ENCODE measurements around the gene RINL. TPM values are rescaled to one million over a fixed set of nuclear protein-coding genes. Genes with fewer than 3 reads are reported as not detected.
A peak's percentile ranks its signal among the peaks of the same experiment; 100 is the strongest.

RINL gene
- total RNA-seq, 1 experiment from 2014 or later, result 0.79 TPM

- H3K4me3 ChIP-seq, result no peak overlapping the region
- no peaks in the 10 kb centered on the region for H3K27me3 ChIP-seq
- H3K36me3 ChIP-seq, result peaks cover 19% of the 10 kb centered on the region
- peaks cover 7% of the 10 kb centered on the region; the same call in 1 of the 2 replicates for H3K4me1 ChIP-seq
- no peaks in the 10 kb centered on the region for H3K9me3 ChIP-seq (replicated peaks)
- no peak for DNase-seq
- H3K27ac ChIP-seq, result no peak overlapping the region
Observed at GRCh38 chr19:38911388-38912001, 33.4 kb upstream of the RINL start.

DNA sequence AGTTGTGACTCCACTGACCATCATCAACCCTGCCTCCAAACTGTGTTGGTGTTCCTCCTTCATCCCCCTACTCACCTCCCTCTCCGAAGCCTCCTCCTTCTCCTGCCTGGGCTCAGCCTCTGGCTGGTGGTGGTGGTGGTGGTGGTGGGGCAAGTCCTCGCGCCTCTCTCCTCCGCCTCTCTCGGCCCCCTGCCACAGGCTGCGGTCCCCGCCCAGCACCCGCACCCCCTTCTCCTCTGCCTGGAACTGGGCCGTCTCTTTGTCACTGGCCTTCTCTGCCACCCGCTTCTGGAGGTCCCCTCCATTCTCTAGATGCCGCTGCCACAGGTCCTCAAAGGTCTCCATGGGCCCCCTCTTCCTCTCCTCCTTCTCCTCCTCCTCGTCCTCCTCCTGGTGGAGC is 32.4 kb upstream of the RINL start:
- DNase-seq, result no peak
- no peak overlapping the region for H3K27ac ChIP-seq
- no peaks in the 10 kb centered on the region for H3K27me3 ChIP-seq
- no peak overlapping the region for H3K4me3 ChIP-seq
- H3K4me1 ChIP-seq, result peaks cover 7% of the 10 kb centered on the region; the same call in 1 of the 2 replicates
- peaks cover 29% of the 10 kb centered on the region for H3K36me3 ChIP-seq
- H3K9me3 ChIP-seq (replicated peaks), result no peaks in the 10 kb centered on the region

- DNase-seq, result no peak
- H3K36me3 ChIP-seq, result peaks cover 40% of the 10 kb centered on the region
Observed at GRCh38 chr19:38908911-38909310, 30.8 kb upstream of the RINL start.

GRCh38 chr19:38907670-38908069 is 29.6 kb upstream of the RINL start:
- H3K36me3 ChIP-seq, result peaks cover 40% of the 10 kb centered on the region
- no peak overlapping the region for H3K4me3 ChIP-seq
- no peaks in the 10 kb centered on the region for H3K27me3 ChIP-seq

More at GRCh38 chr19:38908911-38909310, 30.8 kb upstream of the RINL start:
- Histone ChIP-seq H3K4me3 (no peak overlapping the region), H3K9me3 (replicated peaks) (no peaks in the 10 kb centered on the region), H3K4me1 (peaks cover 7% of the 10 kb centered on the region; the same call in 1 of the 2 replicates), H3K27me3 (no peaks in the 10 kb centered on the region), H3K27ac (no peak overlapping the region)

GRCh38 chr19:38907227-38907626 is 29.2 kb upstream of the RINL start:
- no peaks in the 10 kb centered on the region for H3K27me3 ChIP-seq
- DNase-seq, result no peak
- H3K27ac ChIP-seq, result no peak overlapping the region
- H3K4me1 ChIP-seq, result peaks cover 4% of the 10 kb centered on the region; the same call in 1 of the 2 replicates
- H3K36me3 ChIP-seq, result peaks cover 40% of the 10 kb centered on the region
- no peak overlapping the region for H3K4me3 ChIP-seq
- H3K9me3 ChIP-seq (replicated peaks), result no peaks in the 10 kb centered on the region

More at GRCh38 chr19:38907670-38908069, 29.6 kb upstream of the RINL start:
- H3K4me1 ChIP-seq, result peaks cover 4% of the 10 kb centered on the region; the same call in 1 of the 2 replicates
- H3K9me3 ChIP-seq (replicated peaks), result no peaks in the 10 kb centered on the region
- DNase-seq, result no peak
- H3K27ac ChIP-seq, result no peak overlapping the region

DNA sequence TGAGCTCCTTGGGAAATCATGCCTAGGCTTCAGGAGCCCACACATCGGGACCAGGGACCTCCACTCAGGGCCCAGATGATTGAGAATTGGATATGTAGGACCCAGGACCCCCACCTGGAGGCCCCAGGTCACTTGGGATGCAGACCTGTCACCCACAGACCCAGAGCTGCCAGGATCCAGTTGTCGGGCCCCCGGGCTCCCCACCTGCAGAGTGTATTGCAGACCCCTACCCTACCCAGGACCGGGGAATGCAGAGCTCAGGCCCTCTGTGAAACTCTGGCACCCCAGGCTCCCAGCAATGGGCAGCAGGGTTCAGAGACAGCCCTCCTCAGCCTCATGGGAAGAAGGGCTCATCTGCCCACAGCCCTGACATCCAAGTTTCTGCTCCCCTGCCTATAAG is 27.5 kb upstream of the RINL start:
- no peak for DNase-seq
- Histone ChIP-seq H3K4me3 (no peak overlapping the region), H3K36me3 (peaks cover 40% of the 10 kb centered on the region), H3K27ac (no peak overlapping the region), H3K4me1 (0 out of 2 replicates have a peak, but pooled peaks cover 2% of the 10 kb centered on the region), H3K27me3 (no peaks in the 10 kb centered on the region), H3K9me3 (replicated peaks) (no peaks in the 10 kb centered on the region; the same call in 1 of the 2 replicates)

DNA sequence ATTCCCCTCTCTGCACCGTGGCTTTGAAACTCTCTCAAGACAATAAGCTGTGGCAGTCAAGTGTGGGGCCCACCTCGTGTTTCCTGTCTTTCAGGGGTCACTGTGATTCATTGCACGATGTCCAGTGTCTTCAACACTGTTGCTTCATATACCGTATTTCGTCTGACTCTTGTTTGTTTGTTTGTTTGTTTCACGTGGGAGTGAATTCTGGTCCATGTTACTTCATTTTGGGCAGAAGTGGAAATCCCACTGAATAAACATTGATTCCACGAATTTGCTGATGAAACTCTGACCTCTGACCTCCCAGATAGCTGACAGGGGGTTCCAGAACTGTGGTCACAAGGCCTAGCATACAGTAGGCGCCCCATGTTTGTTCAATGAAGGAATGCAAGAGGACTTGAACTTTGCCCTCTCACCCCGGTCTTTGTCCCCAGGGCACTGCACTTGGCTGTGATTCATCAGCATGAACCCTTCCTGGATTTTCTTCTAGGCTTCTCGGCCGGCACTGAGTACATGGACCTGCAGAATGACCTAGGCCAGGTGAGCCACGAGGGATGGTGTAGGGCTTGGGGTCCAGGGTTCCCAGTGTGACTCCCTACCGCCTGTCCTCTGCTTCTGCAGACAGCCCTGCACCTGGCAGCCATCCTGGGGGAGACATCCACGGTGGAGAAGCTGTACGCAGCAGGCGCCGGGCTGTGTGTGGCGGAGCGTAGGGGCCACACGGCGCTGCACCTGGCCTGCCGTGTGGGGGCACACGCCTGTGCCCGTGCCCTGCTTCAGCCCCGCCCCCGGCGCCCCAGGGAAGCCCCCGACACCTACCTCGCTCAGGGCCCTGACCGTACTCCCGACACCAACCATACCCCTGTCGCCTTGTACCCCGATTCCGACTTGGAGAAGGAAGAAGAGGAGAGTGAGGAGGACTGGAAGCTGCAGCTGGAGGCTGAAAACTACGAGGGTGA is 26.8 kb upstream of the RINL start:
- Histone ChIP-seq H3K27ac (no peak overlapping the region), H3K4me1 (0 out of 2 replicates have a peak, but pooled peaks cover 3% of the 10 kb centered on the region), H3K4me3 (no peak overlapping the region), H3K36me3 (peaks cover 40% of the 10 kb centered on the region), H3K27me3 (no peaks in the 10 kb centered on the region), H3K9me3 (replicated peaks) (no peaks in the 10 kb centered on the region; the same call in 1 of the 2 replicates)
- DNase-seq, result no peak

- DNase-seq, result no peak
- H3K36me3 ChIP-seq, result peaks cover 23% of the 10 kb centered on the region
- no peak overlapping the region for H3K4me3 ChIP-seq
- no peaks in the 10 kb centered on the region; the same call in 1 of the 2 replicates for H3K9me3 ChIP-seq (replicated peaks)
- peaks cover 8% of the 10 kb centered on the region; the same call in 1 of the 2 replicates for H3K4me1 ChIP-seq
- H3K27me3 ChIP-seq, result no peaks in the 10 kb centered on the region
- H3K27ac ChIP-seq, result no peak overlapping the region
Observed at GRCh38 chr19:38901683-38902082, 23.6 kb upstream of the RINL start.

DNA sequence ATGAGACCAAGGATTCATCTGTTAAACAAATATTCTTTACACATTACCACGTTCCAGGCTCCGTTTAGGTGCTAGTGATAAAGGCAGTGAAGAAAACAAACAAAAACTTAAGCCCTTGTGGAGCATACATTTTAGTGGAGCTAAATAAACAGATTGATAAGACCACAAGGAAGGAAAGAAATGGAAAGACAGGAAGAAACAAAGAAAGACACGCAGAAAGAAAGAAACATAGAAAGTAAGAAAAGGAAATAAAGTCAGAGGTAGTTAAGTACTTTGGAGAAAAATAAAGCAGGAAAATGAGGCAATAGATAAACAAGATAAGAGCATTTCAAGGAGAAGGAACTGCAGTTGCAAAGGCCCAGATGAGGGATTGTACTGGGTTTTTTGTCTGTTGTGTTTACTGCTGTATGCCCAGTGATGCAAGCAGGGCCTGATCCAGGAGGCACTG is 22.7 kb upstream of the RINL start:
- no peak for DNase-seq
- peaks cover 8% of the 10 kb centered on the region; the same call in 1 of the 2 replicates for H3K4me1 ChIP-seq
- H3K9me3 ChIP-seq (replicated peaks), result no peaks in the 10 kb centered on the region; the same call in 1 of the 2 replicates
- H3K36me3 ChIP-seq, result peaks cover 13% of the 10 kb centered on the region
- peak overlapping the region; percentile 67; the same call in 1 of the 2 replicates for H3K27ac ChIP-seq
- H3K27me3 ChIP-seq, result no peaks in the 10 kb centered on the region
- peak overlapping the region; percentile 78 for H3K4me3 ChIP-seq

DNA sequence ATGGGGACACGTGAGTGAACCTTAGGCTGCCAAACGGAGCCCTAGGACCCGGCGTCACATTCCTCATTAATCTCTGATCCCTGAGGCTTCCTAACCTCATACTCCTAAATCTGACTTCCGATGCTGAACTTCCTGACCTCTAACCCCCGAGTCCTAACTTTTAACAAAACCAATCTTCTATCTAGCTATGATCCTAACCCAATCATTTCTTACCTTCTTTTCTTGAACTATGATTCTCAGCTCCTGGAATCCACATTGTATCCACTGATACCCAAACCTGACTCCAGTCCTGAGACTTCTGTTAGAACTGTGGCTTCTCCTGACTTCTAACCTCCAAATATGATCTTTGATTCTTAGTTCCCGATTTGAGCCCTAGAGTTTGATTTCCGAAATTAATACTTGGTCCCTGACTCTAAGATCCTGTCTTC is 22.1 kb upstream of the RINL start:
- Histone ChIP-seq H3K27ac (peak overlapping the region; percentile 67), H3K9me3 (replicated peaks) (no peaks in the 10 kb centered on the region; the same call in 1 of the 2 replicates), H3K4me1 (peaks cover 8% of the 10 kb centered on the region; the same call in 1 of the 2 replicates), H3K36me3 (peaks cover 8% of the 10 kb centered on the region), H3K27me3 (no peaks in the 10 kb centered on the region), H3K4me3 (peak overlapping the region; percentile 78)
- no peak for DNase-seq

- Histone ChIP-seq H3K9me3 (replicated peaks) (no peaks in the 10 kb centered on the region; the same call in 1 of the 2 replicates), H3K36me3 (peaks cover 2% of the 10 kb centered on the region; the same call in 1 of the 2 replicates), H3K4me1 (peaks cover 8% of the 10 kb centered on the region; the same call in 1 of the 2 replicates), H3K4me3 (peak within 1 kb of the TSS; percentile 78), H3K27me3 (no peaks in the 10 kb centered on the region), H3K27ac (peak within 1 kb of the TSS; percentile 67)
- peak; percentile 100 for DNase-seq
Observed at GRCh38 chr19:38899447-38900201, 21.5 kb upstream of the RINL start, which contains the start of the genes NFKBIB and SIRT2. TSS of gene NFKBIB (plus strand) at chr19:38899969. CDS start at chr19:38900033, 64 bp downstream. TSS of gene SIRT2 (minus strand) at chr19:38899618. CDS start at chr19:38899521, 97 bp downstream.

DNA sequence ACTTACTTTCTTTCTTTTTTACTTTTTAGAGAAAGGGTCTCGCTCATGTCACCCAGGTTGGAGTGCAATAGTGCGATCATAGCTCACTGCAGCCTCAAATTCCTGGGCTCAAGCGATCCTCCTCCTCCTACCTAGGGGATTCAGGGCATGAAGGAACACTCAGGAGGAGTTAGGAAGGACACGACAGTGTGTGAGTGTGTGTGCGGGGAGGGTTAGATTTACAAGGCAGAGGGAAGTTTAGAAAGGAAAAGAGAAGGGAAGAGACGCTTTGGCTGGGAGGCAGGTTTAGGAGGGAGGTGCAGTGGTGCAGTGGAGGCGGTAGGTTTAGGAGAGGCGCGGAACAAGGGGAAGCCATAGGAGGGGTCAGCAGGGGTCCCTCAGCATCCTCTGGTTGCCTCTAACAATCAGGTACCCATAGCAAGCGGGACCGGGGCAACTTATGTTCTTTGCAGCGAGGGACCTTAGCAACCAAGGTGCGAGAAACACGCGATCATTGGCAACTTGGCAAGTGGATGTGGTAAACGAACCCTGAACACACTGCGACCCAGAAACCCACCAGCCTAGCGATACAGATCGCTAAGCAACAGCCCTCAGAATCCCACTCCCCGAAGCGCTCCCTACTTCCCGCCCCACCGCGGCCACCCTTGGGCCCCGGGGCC is 20.8 kb upstream of the RINL start:
- Histone ChIP-seq H3K27me3 (no peaks in the 10 kb centered on the region), H3K4me3 (peak overlapping the region; percentile 78), H3K4me1 (peaks cover 8% of the 10 kb centered on the region; the same call in 1 of the 2 replicates), H3K36me3 (no peaks in the 10 kb centered on the region), H3K9me3 (replicated peaks) (no peaks in the 10 kb centered on the region; the same call in 1 of the 2 replicates), H3K27ac (peak overlapping the region; percentile 11)
- DNase-seq, result peak in 1 of 2 experiments; percentile 38

GRCh38 chr19:38894968-38895367 is 16.9 kb upstream of the RINL start:
- peaks cover 2% of the 10 kb centered on the region; the same call in 1 of the 2 replicates for H3K36me3 ChIP-seq
- H3K4me1 ChIP-seq, result peaks cover 25% of the 10 kb centered on the region
- H3K27ac ChIP-seq, result no peak overlapping the region
- no peaks in the 10 kb centered on the region for H3K27me3 ChIP-seq
- DNase-seq, result no peak
- H3K4me3 ChIP-seq, result no peak overlapping the region
- no peaks in the 10 kb centered on the region for H3K9me3 ChIP-seq (replicated peaks)
